DND-41 (cell line): ENCODE data around the gene ANKS1A.

Source experiments
- ATAC-seq: fragments of 200-7000 bp; cut with Tn5 transposase; 3 replicates; pipeline ENCODE4 v1.9.1; 2021; ENCODE audit warnings: low read depth; ENCODE audit not compliant: insufficient read depth
- DNase-seq: peaks from one replicate; pipeline ENCODE4 v3.0.0-alpha.2; 2020
- H2AFZ ChIP-seq: 2 replicates; pipeline ENCODE4 v1.6.0; 2012; ENCODE audit warnings: low read depth, low read length
- H3K27ac ChIP-seq: 2 replicates; pipeline ENCODE4 v1.5.1; 2012; ENCODE audit warnings: low read length, inconsistent platforms
- H3K27me3 ChIP-seq: fragments of 200-600 bp; sonication (generic); 2 replicates; pipeline ENCODE4 v1.6.0; 2012; ENCODE audit warnings: low read length, mild to moderate bottlenecking, inconsistent platforms; ENCODE audit not compliant: insufficient read depth, poor library complexity
- H3K36me3 ChIP-seq: 2 replicates; pipeline ENCODE4 v1.5.1; 2012; ENCODE audit warnings: low read length, inconsistent platforms; ENCODE audit not compliant: insufficient read depth
- H3K4me1 ChIP-seq: 2 replicates; pipeline ENCODE4 v1.5.1; 2012; ENCODE audit warnings: mild to moderate bottlenecking, low read length; ENCODE audit not compliant: insufficient read depth
- H3K4me2 ChIP-seq: 2 replicates; pipeline ENCODE4 v1.6.0; 2012; ENCODE audit warnings: mild to moderate bottlenecking, moderate library complexity, low read length, inconsistent platforms; ENCODE audit not compliant: insufficient read depth
- H3K4me3 ChIP-seq, 2 experiments: fragments of 200-600 bp in 1 of 2; shearing (Covaris generic) in 1 of 2; 2 replicates each; pipeline ENCODE4 v1.5.1; 2012 to 2016; ENCODE audit warnings: inconsistent platforms in 2 of 2, low read length in 2 of 2, mild to moderate bottlenecking in 2 of 2, low read depth in 1 of 2, moderate library complexity in 1 of 2
- H3K79me2 ChIP-seq: 2 replicates; pipeline ENCODE4 v1.6.0; 2012; ENCODE audit warnings: low read length, inconsistent platforms; ENCODE audit not compliant: insufficient read depth
- H3K9ac ChIP-seq: 2 replicates; pipeline ENCODE4 v1.6.0; 2012; ENCODE audit warnings: low read depth, mild to moderate bottlenecking, inconsistent platforms, low read length, moderate library complexity
- H3K9me3 ChIP-seq: 2 replicates; pipeline ENCODE4 v1.5.1; 2012; ENCODE audit warnings: low read length, moderate library complexity, mild to moderate bottlenecking, inconsistent platforms; ENCODE audit not compliant: insufficient read depth, severe bottlenecking
- H4K20me1 ChIP-seq: 2 replicates; pipeline ENCODE4 v1.6.0; 2012; ENCODE audit warnings: low read length; ENCODE audit not compliant: insufficient read depth
- CTCF ChIP-seq: IDR thresholded peaks from 2 replicates; pipeline ENCODE4 v1.5.1; 2012; ENCODE audit warnings: borderline replicate concordance, low read length, moderate library complexity, mild to moderate bottlenecking; ENCODE audit not compliant: poor library complexity, severe bottlenecking; ENCODE audit errors: extremely low read depth
- EZH2 ChIP-seq: IDR thresholded peaks from 3 replicates; pipeline ENCODE4 v1.6.1; 2012; ENCODE audit warnings: borderline replicate concordance, low read depth, mild to moderate bottlenecking, moderate library complexity, low read length, inconsistent platforms; ENCODE audit not compliant: severe bottlenecking

ANKS1A gene

GRCh38 chr6:35080016-35080680 is 191.1 kb downstream of the ANKS1A start:
- DNase-seq: no peak
- Histone ChIP-seq H3K4me1 (no peaks in the 10 kb centered on the region), H3K4me3 (no peak overlapping the region), H2AFZ (no peak overlapping the region), H3K4me2 (no peak overlapping the region), H3K27me3 (no peaks in the 10 kb centered on the region), H3K9me3 (no peaks in the 10 kb centered on the region), H4K20me1 (peaks cover 7% of the 10 kb centered on the region; the same call in 1 of the 2 replicates), H3K27ac (no peak overlapping the region), H3K36me3 (peaks cover 24% of the 10 kb centered on the region), H3K9ac (no peak overlapping the region), H3K79me2 (no peaks in the 10 kb centered on the region)
- no peak for ATAC-seq
- TF ChIP-seq CTCF (no peak), EZH2 (no peak)

GRCh38 chr6:35080821-35081425 is 191.9 kb downstream of the ANKS1A start:
- peaks cover 24% of the 10 kb centered on the region for H3K36me3 ChIP-seq
- H3K27ac ChIP-seq: no peak overlapping the region
- H3K9me3 ChIP-seq: no peaks in the 10 kb centered on the region
- no peak overlapping the region for H2AFZ ChIP-seq
- H3K9ac ChIP-seq: no peak overlapping the region
- DNase-seq (no peak), ATAC-seq (no peak)
- no peaks in the 10 kb centered on the region for H3K79me2 ChIP-seq
- H3K27me3 ChIP-seq: no peaks in the 10 kb centered on the region
- H3K4me2 ChIP-seq: no peak overlapping the region
- H3K4me3 ChIP-seq: no peak overlapping the region
- peaks cover 7% of the 10 kb centered on the region; the same call in 1 of the 2 replicates for H4K20me1 ChIP-seq
- TF ChIP-seq EZH2 (no peak), CTCF (no peak)
- H3K4me1 ChIP-seq: no peaks in the 10 kb centered on the region

- Histone ChIP-seq H2AFZ (no peak overlapping the region), H3K79me2 (no peaks in the 10 kb centered on the region), H3K27ac (no peak overlapping the region), H3K4me1 (no peaks in the 10 kb centered on the region), H3K9me3 (no peaks in the 10 kb centered on the region), H3K4me3 (no peak overlapping the region), H3K4me2 (no peak overlapping the region), H4K20me1 (peaks cover 7% of the 10 kb centered on the region; the same call in 1 of the 2 replicates), H3K9ac (no peak overlapping the region), H3K36me3 (peaks cover 24% of the 10 kb centered on the region), H3K27me3 (no peaks in the 10 kb centered on the region)
- TF ChIP-seq CTCF (no peak), EZH2 (no peak)
- DNase-seq: no peak
- no peak for ATAC-seq
Observed at GRCh38 chr6:35081426-35081851, 192.4 kb downstream of the ANKS1A start.
